ENCODE data around the gene SLC1A4. TPM values are rescaled to one million over a fixed set of nuclear protein-coding genes. Genes with fewer than 3 reads are reported as not detected.
"Not testable (repeated sequence)": the region's sequence is repeated elsewhere in the genome, so short reads cannot be mapped to it uniquely, and the experiment has no call there.

The SLC1A4 gene
- total RNA-seq, 6 donors from 2014 or later = 5.2 to 15.2 (median 9.7) TPM

- 92 to 93% methylated on average over 4 of the region's 4 CpGs for WGBS, 2 donors
- H3K4me3 ChIP-seq = no peak overlapping the region
- no peak for ATAC-seq (ENCODE audit: low FRiP score in 2 of 2)
These were observed 21.6 kb upstream of the SLC1A4 start for GRCh38 chr2:64967601-64968000.

DNA sequence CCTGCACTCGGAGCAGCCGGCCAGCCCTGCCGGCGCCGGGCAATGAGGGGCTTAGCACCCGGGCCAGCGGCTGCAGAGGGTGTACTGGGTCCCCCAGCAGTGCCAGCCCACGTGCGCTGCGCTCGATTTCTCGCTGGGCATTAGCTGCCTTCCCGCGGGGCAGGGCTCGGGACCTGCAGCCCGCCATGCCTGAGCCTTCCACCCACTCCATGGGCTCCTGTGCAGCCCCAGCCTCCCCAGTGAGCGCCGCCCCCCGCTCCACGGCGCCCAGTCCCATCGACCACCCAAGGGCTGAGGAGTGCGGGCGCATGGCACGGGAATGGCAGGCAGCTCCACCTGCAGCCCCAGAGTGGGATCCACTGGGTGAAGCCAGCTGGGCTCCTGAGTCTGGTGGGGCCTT lies 20.1 kb upstream of the SLC1A4 start:
- not testable (repeated sequence) for H3K9me3 ChIP-seq; ATAC-seq (ENCODE audit: low FRiP score in 2 of 2); H3K4me3 ChIP-seq; H3K36me3 ChIP-seq; H3K27ac ChIP-seq; H3K4me1 ChIP-seq; H3K27me3 ChIP-seq
- 99% methylated on average over 18 of the region's 25 CpGs; no CpG with 5 or more reads in 1 of the 2 donors for WGBS, 2 donors
- peak in 1 of 2 donors; percentile 78 for DNase-seq

More at GRCh38 chr2:64967601-64968000, 21.6 kb upstream of the SLC1A4 start:
- no peaks in the 10 kb centered on the region for H3K36me3 ChIP-seq
- H3K27ac ChIP-seq = no peak overlapping the region
- no peaks in the 10 kb centered on the region for H3K9me3 ChIP-seq
- TF ChIP-seq EP300 (IDR thresholded peaks at IDR 0.05) (no peak), POLR2A (IDR thresholded peaks at IDR 0.05) (no peak), POLR2AphosphoS5 (IDR thresholded peaks at IDR 0.05) (no peak)
- TF ChIP-seq, protein P1, sequence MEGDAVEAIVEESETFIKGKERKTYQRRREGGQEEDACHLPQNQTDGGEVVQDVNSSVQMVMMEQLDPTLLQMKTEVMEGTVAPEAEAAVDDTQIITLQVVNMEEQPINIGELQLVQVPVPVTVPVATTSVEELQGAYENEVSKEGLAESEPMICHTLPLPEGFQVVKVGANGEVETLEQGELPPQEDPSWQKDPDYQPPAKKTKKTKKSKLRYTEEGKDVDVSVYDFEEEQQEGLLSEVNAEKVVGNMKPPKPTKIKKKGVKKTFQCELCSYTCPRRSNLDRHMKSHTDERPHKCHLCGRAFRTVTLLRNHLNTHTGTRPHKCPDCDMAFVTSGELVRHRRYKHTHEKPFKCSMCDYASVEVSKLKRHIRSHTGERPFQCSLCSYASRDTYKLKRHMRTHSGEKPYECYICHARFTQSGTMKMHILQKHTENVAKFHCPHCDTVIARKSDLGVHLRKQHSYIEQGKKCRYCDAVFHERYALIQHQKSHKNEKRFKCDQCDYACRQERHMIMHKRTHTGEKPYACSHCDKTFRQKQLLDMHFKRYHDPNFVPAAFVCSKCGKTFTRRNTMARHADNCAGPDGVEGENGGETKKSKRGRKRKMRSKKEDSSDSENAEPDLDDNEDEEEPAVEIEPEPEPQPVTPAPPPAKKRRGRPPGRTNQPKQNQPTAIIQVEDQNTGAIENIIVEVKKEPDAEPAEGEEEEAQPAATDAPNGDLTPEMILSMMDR (IDR thresholded peaks at IDR 0.05) = no peak
- no peaks in the 10 kb centered on the region for H3K27me3 ChIP-seq
- H3K4me1 ChIP-seq = no peaks in the 10 kb centered on the region
- DNase-seq = no peak

- H3K4me3 ChIP-seq = no peak overlapping the region
- H3K4me1 ChIP-seq = peaks cover 0 to 8% (median 6%) of the 10 kb centered on the region in 4 donors
- DNase-seq (no peak), ATAC-seq (ENCODE audit: low FRiP score in 2 of 2) (no peak)
- TF ChIP-seq EP300 (IDR thresholded peaks at IDR 0.05) (no peak), POLR2A (IDR thresholded peaks at IDR 0.05) (no peak), POLR2AphosphoS5 (IDR thresholded peaks at IDR 0.05) (no peak)
- TF ChIP-seq, protein P1 (IDR thresholded peaks at IDR 0.05) = no peak
- no peaks in the 10 kb centered on the region for H3K9me3 ChIP-seq
- H3K27me3 ChIP-seq = no peaks in the 10 kb centered on the region
- H3K36me3 ChIP-seq = no peaks in the 10 kb centered on the region
- WGBS, 2 donors = 64 to 68% methylated on average over 2 of the region's 2 CpGs
- H3K27ac ChIP-seq = no peak overlapping the region
These were observed 18.7 kb upstream of the SLC1A4 start for GRCh38 chr2:64970495-64970894.

GRCh38 chr2:64972426-64972825 lies 16.8 kb upstream of the SLC1A4 start:
- Histone ChIP-seq H3K4me3 (no peak overlapping the region), H3K27me3 (no peaks in the 10 kb centered on the region), H3K36me3 (no peaks in the 10 kb centered on the region), H3K4me1 (peaks cover 0 to 8% (median 6%) of the 10 kb centered on the region in 4 donors), H3K27ac (no peak overlapping the region), H3K9me3 (no peaks in the 10 kb centered on the region)
- DNase-seq = no peak
- TF ChIP-seq POLR2A (IDR thresholded peaks at IDR 0.05) (no peak), POLR2AphosphoS5 (IDR thresholded peaks at IDR 0.05) (no peak), EP300 (IDR thresholded peaks at IDR 0.05) (no peak)
- TF ChIP-seq, protein P1 (IDR thresholded peaks at IDR 0.05) = no peak
- ATAC-seq (ENCODE audit: low FRiP score in 2 of 2) = no peak
- WGBS, 2 donors = 76 to 89% methylated on average over 5 of the region's 5 CpGs

- 86 to 89% methylated on average over 1 of the region's 1 CpG for WGBS, 2 donors
- no peaks in the 10 kb centered on the region for H3K36me3 ChIP-seq
- H3K27me3 ChIP-seq = no peaks in the 10 kb centered on the region
- H3K27ac ChIP-seq = no peak overlapping the region
- H3K4me3 ChIP-seq = no peak overlapping the region
- ATAC-seq (ENCODE audit: low FRiP score in 2 of 2) (no peak), DNase-seq (no peak)
- H3K4me1 ChIP-seq = peaks cover 0 to 8% (median 6%) of the 10 kb centered on the region in 4 donors
- TF ChIP-seq EP300 (IDR thresholded peaks at IDR 0.05) (no peak), POLR2A (IDR thresholded peaks at IDR 0.05) (no peak), POLR2AphosphoS5 (IDR thresholded peaks at IDR 0.05) (no peak)
- TF ChIP-seq, protein P1 (IDR thresholded peaks at IDR 0.05) = no peak
- H3K9me3 ChIP-seq = no peaks in the 10 kb centered on the region
These were observed 16.3 kb upstream of the SLC1A4 start for GRCh38 chr2:64972876-64973275.
